Measurements from ENCODE around the gene CPLX4. TPM values are rescaled to one million over a fixed set of nuclear protein-coding genes. Genes with fewer than 3 reads are reported as not detected.
A peak's percentile ranks its signal among the peaks of the same experiment; 100 is the strongest.

The CPLX4 gene
- total RNA-seq, 5 donors from 2014 or later (not counting 1 experiment from before 2014, with no cell fraction given), result not detected

- Histone ChIP-seq H3K36me3 (ENCODE audit: control insufficient read depth in 2 of 2, extremely low read depth in 1 of 2, insufficient read depth in 1 of 2, low read length in 1 of 2) (no peaks in the 10 kb centered on the region), H3K4me1 (ENCODE audit: control insufficient read depth in 1 of 2, extremely low read depth in 1 of 2, insufficient read depth in 2 of 2, low read length in 2 of 2) (peaks cover 0 to 30% of the 10 kb centered on the region in 2 experiments), H3K27me3 (replicated peaks in 1 of 2; ENCODE audit: control insufficient read depth in 2 of 2, extremely low read depth in 1 of 2, insufficient read depth in 2 of 2, low read length in 1 of 2) (peaks cover 44 to 79% of the 10 kb centered on the region in 2 experiments), H3K9me3 (no peaks in the 10 kb centered on the region), H3K27ac (ENCODE audit: low read length) (no peak overlapping the region), H3K4me3 (ENCODE audit: control insufficient read depth in 1 of 2, extremely low read depth in 1 of 2, low read length in 1 of 2) (peak overlapping the region in 1 of 2 donors; percentile 15)
- no peaks in the 10 kb centered on the region for H3K9me3 Mint-ChIP-seq
- peaks cover 21 to 38% (median 28%) of the 10 kb centered on the region in 3 donors for H3K4me1 Mint-ChIP-seq
- H3K36me3 Mint-ChIP-seq, result no peaks in the 10 kb centered on the region
- CTCF ChIA-PET, result no interaction called here
- peaks cover 69 to 81% of the 10 kb centered on the region in 2 donors for H3K27me3 Mint-ChIP-seq
- POLR2A ChIA-PET, result no interaction called here
- DNase-seq (no peak), ATAC-seq (replicated peaks in 1 of 4) (no peak)
- peak overlapping the region in 1 of 2 donors; percentile 11 for H3K27ac Mint-ChIP-seq
- peak overlapping the region; percentile 6 to 30 (median 21) for H3K4me3 Mint-ChIP-seq
- 18% methylated on average over 8 of the region's 14 CpGs for WGBS (ENCODE audit: insufficient coverage)
Measured at GRCh38 chr18:59271606-59272220, 46.7 kb downstream of the CPLX4 start.

GRCh38 chr18:59270689-59271257 lies 47.7 kb downstream of the CPLX4 start:
- peaks cover 39 to 79% of the 10 kb centered on the region in 2 experiments for H3K27me3 ChIP-seq (replicated peaks in 1 of 2; ENCODE audit: control insufficient read depth in 2 of 2, extremely low read depth in 1 of 2, insufficient read depth in 2 of 2, low read length in 1 of 2)
- no peak overlapping the region for H3K4me3 Mint-ChIP-seq
- no peak overlapping the region for H3K27ac ChIP-seq (ENCODE audit: low read length)
- ATAC-seq (replicated peaks in 1 of 4), result no peak
- H3K4me3 ChIP-seq (ENCODE audit: control insufficient read depth in 1 of 2, extremely low read depth in 1 of 2, low read length in 1 of 2), result no peak overlapping the region
- ChIA-PET POLR2A (no interaction called here), CTCF (no interaction called here)
- peaks cover 71 to 82% of the 10 kb centered on the region in 2 donors for H3K27me3 Mint-ChIP-seq
- H3K36me3 ChIP-seq (ENCODE audit: control insufficient read depth in 2 of 2, extremely low read depth in 1 of 2, insufficient read depth in 1 of 2, low read length in 1 of 2), result no peaks in the 10 kb centered on the region
- no peaks in the 10 kb centered on the region for H3K9me3 ChIP-seq
- H3K4me1 ChIP-seq (ENCODE audit: control insufficient read depth in 1 of 2, extremely low read depth in 1 of 2, insufficient read depth in 2 of 2, low read length in 2 of 2), result peaks cover 0 to 31% of the 10 kb centered on the region in 2 experiments
- WGBS (ENCODE audit: insufficient coverage), result no CpG with 5 or more reads among the region's 4 CpGs
- no peak for DNase-seq
- peaks cover 28 to 45% (median 35%) of the 10 kb centered on the region in 3 donors for H3K4me1 Mint-ChIP-seq
- H3K9me3 Mint-ChIP-seq, result no peaks in the 10 kb centered on the region
- H3K36me3 Mint-ChIP-seq, result no peaks in the 10 kb centered on the region
- no peak overlapping the region for H3K27ac Mint-ChIP-seq

DNA sequence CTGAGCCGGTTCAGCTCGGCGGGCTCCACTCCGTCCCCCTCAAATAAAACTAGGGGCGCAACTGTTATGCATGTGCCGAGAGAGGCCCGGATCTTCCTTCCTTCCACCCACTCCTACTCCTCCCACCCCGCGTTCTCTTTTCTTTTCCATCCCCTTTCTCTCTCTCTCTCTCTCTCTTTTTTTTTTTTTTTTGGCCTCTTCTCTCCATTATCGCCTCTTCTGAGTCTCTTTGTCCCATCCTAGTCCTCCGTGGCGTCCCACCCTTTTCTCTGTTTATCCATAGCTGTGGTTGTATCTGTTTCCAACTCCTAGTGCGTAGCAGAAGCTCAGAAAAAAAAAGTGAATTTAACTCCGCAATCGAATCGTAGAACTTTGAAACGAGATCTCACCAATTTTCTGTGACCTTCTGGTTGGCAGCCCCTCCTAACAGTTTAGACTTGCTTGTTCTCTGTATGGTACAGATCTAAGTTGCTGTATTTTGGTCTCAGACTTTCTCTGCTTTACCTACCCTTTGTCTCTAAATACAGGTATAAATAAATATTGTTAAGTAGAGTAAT lies 48.8 kb downstream of the CPLX4 start:
- ATAC-seq (replicated peaks in 1 of 4) (no peak), DNase-seq (no peak)
- peak overlapping the region in 1 of 2 donors; percentile 38 for H3K4me3 ChIP-seq (ENCODE audit: control insufficient read depth in 1 of 2, extremely low read depth in 1 of 2, low read length in 1 of 2)
- peaks cover 0 to 41% of the 10 kb centered on the region in 2 experiments for H3K4me1 ChIP-seq (ENCODE audit: control insufficient read depth in 1 of 2, extremely low read depth in 1 of 2, insufficient read depth in 2 of 2, low read length in 2 of 2)
- H3K36me3 Mint-ChIP-seq, result no peaks in the 10 kb centered on the region
- H3K27ac Mint-ChIP-seq, result peak overlapping the region in 1 of 2 donors; percentile 2
- H3K27ac ChIP-seq (ENCODE audit: low read length), result no peak overlapping the region
- CTCF ChIA-PET, result interaction anchor here (0.7 kb wide), 3 partner anchors 10 to 114 kb away, joined by 3 to 5 read pairs (median 4); no protein-coding TSS in a partner anchor
- peak overlapping the region; percentile 22 to 65 (median 34) for H3K4me3 Mint-ChIP-seq
- POLR2A ChIA-PET, result interaction anchor here in 1 of 2 donors (0.7 kb wide), 1 partner anchor 33 kb away, joined by 10 read pairs; no protein-coding TSS in a partner anchor
- H3K9me3 Mint-ChIP-seq, result no peaks in the 10 kb centered on the region
- peaks cover 28 to 46% (median 39%) of the 10 kb centered on the region in 3 donors for H3K4me1 Mint-ChIP-seq
- no peaks in the 10 kb centered on the region for H3K9me3 ChIP-seq
- H3K27me3 Mint-ChIP-seq, result peaks cover 63 to 82% of the 10 kb centered on the region in 2 donors
- H3K27me3 ChIP-seq (replicated peaks in 1 of 2; ENCODE audit: control insufficient read depth in 2 of 2, extremely low read depth in 1 of 2, insufficient read depth in 2 of 2, low read length in 1 of 2), result peaks cover 36 to 81% of the 10 kb centered on the region in 2 experiments
- H3K36me3 ChIP-seq (ENCODE audit: control insufficient read depth in 2 of 2, extremely low read depth in 1 of 2, insufficient read depth in 1 of 2, low read length in 1 of 2), result no peaks in the 10 kb centered on the region
- WGBS (ENCODE audit: insufficient coverage), result 4% methylated on average over 9 of the region's 17 CpGs

GRCh38 chr18:59268721-59269562 lies 49.5 kb downstream of the CPLX4 start:
- no peaks in the 10 kb centered on the region for H3K36me3 Mint-ChIP-seq
- ATAC-seq (replicated peaks in 1 of 4) (peak; percentile 41 to 60 (median 49)), DNase-seq (peak in 1 of 35 experiments; percentile 18)
- H3K4me1 Mint-ChIP-seq, result peaks cover 26 to 44% (median 39%) of the 10 kb centered on the region in 3 donors
- WGBS (ENCODE audit: insufficient coverage), result 4% methylated on average over 87 of the region's 90 CpGs
- ChIA-PET CTCF (no interaction called here), POLR2A (no interaction called here)
- Histone ChIP-seq H3K9me3 (no peaks in the 10 kb centered on the region), H3K27me3 (replicated peaks in 1 of 2; ENCODE audit: control insufficient read depth in 2 of 2, extremely low read depth in 1 of 2, insufficient read depth in 2 of 2, low read length in 1 of 2) (peaks cover 33 to 81% of the 10 kb centered on the region in 2 experiments), H3K4me3 (ENCODE audit: control insufficient read depth in 1 of 2, extremely low read depth in 1 of 2, low read length in 1 of 2) (peak overlapping the region in 1 of 2 donors; percentile 38), H3K36me3 (ENCODE audit: control insufficient read depth in 2 of 2, extremely low read depth in 1 of 2, insufficient read depth in 1 of 2, low read length in 1 of 2) (no peaks in the 10 kb centered on the region), H3K4me1 (ENCODE audit: control insufficient read depth in 1 of 2, extremely low read depth in 1 of 2, insufficient read depth in 2 of 2, low read length in 2 of 2) (peaks cover 0 to 39% of the 10 kb centered on the region in 2 experiments), H3K27ac (ENCODE audit: low read length) (no peak overlapping the region)
- H3K4me3 Mint-ChIP-seq, result peak overlapping the region in 2 of 3 donors; percentile 22 to 65
- H3K27me3 Mint-ChIP-seq, result peaks cover 59 to 82% of the 10 kb centered on the region in 2 donors
- no peak overlapping the region for H3K27ac Mint-ChIP-seq
- no peaks in the 10 kb centered on the region for H3K9me3 Mint-ChIP-seq

GRCh38 chr18:59268127-59268720 lies 50.2 kb downstream of the CPLX4 start:
- no peak for ATAC-seq (replicated peaks in 1 of 4)
- peaks cover 39 to 80% of the 10 kb centered on the region in 2 experiments for H3K27me3 ChIP-seq (replicated peaks in 1 of 2; ENCODE audit: control insufficient read depth in 2 of 2, extremely low read depth in 1 of 2, insufficient read depth in 2 of 2, low read length in 1 of 2)
- CTCF ChIA-PET, result no interaction called here

More at GRCh38 chr18:59268127-59268720, 50.2 kb downstream of the CPLX4 start:
- no peaks in the 10 kb centered on the region for H3K9me3 ChIP-seq
- Mint-ChIP-seq H3K36me3 (no peaks in the 10 kb centered on the region), H3K9me3 (no peaks in the 10 kb centered on the region), H3K4me1 (peaks cover 26 to 41% (median 37%) of the 10 kb centered on the region in 3 donors), H3K27me3 (peaks cover 60 to 82% of the 10 kb centered on the region in 2 donors), H3K27ac (no peak overlapping the region), H3K4me3 (peak overlapping the region in 1 of 3 donors; percentile 56)
- no peak overlapping the region for H3K4me3 ChIP-seq (ENCODE audit: control insufficient read depth in 1 of 2, extremely low read depth in 1 of 2, low read length in 1 of 2)
- WGBS (ENCODE audit: insufficient coverage), result 17% methylated on average over 24 of the region's 28 CpGs
- no peak for DNase-seq
- POLR2A ChIA-PET, result no interaction called here
- peaks cover 0 to 35% of the 10 kb centered on the region in 2 experiments for H3K4me1 ChIP-seq (ENCODE audit: control insufficient read depth in 1 of 2, extremely low read depth in 1 of 2, insufficient read depth in 2 of 2, low read length in 2 of 2)
- H3K27ac ChIP-seq (ENCODE audit: low read length), result no peak overlapping the region
- no peaks in the 10 kb centered on the region for H3K36me3 ChIP-seq (ENCODE audit: control insufficient read depth in 2 of 2, extremely low read depth in 1 of 2, insufficient read depth in 1 of 2, low read length in 1 of 2)
